ENCODE measurements around the gene TBX21.
"Not testable (repeated sequence)": the region's sequence is repeated elsewhere in the genome, so short reads cannot be mapped to it uniquely, and the experiment has no call there.

Gene TBX21

GRCh38 chr17:47760409-47761140 is 27.5 kb downstream of the TBX21 start:
- TF ChIP-seq EZH2phosphoT487 (IDR thresholded peaks at IDR 0.05; ENCODE audit: low read length): no peak
- TF ChIP-seq EZH2 (optimal IDR thresholded peaks at IDR 0.05; ENCODE audit: low read depth, low read length): no peak
- no peak for TF ChIP-seq CTCF (IDR thresholded peaks at IDR 0.05; ENCODE audit: low read length)
- Histone ChIP-seq H3K27ac (ENCODE audit: low read length) (no peak overlapping the region), H3K27me3 (replicated peaks; ENCODE audit: insufficient read depth, low read length) (peaks cover 29% of the 10 kb centered on the region; the same call in 1 of the 2 replicates), H2AFZ (ENCODE audit: low read length) (no peak overlapping the region), H3K4me3 (ENCODE audit: low read length) (no peak overlapping the region), H3K4me2 (ENCODE audit: low read depth, low read length) (no peak overlapping the region), H3K79me2 (ENCODE audit: low read length) (no peaks in the 10 kb centered on the region), H4K20me1 (ENCODE audit: insufficient read depth, low read length) (no peaks in the 10 kb centered on the region), H3K4me1 (ENCODE audit: low read length) (no peaks in the 10 kb centered on the region), H3K36me3 (replicated peaks; ENCODE audit: insufficient read depth, low read length) (no peaks in the 10 kb centered on the region), H3K9me2 (replicated peaks; ENCODE audit: insufficient read depth, low read length) (no peaks in the 10 kb centered on the region), H3K9ac (ENCODE audit: low read length) (no peak overlapping the region), H3K9me3 (replicated peaks; ENCODE audit: insufficient read depth, low read length) (no peaks in the 10 kb centered on the region), H3F3A (ENCODE audit: insufficient read depth, low read length) (no peaks in the 10 kb centered on the region)
- DNase-seq: no peak

GRCh38 chr17:47762728-47763127 is 29.7 kb downstream of the TBX21 start:
- H3K4me1 ChIP-seq (ENCODE audit: low read length): no peaks in the 10 kb centered on the region
- no peaks in the 10 kb centered on the region for H3F3A ChIP-seq (ENCODE audit: insufficient read depth, low read length)
- H4K20me1 ChIP-seq (ENCODE audit: insufficient read depth, low read length): no peaks in the 10 kb centered on the region
- H3K9me3 ChIP-seq (replicated peaks; ENCODE audit: insufficient read depth, low read length): no peaks in the 10 kb centered on the region
- no peak for TF ChIP-seq EZH2 (optimal IDR thresholded peaks at IDR 0.05; ENCODE audit: low read depth, low read length)
- TF ChIP-seq EZH2phosphoT487 (IDR thresholded peaks at IDR 0.05; ENCODE audit: low read length): no peak
- no peak for TF ChIP-seq CTCF (IDR thresholded peaks at IDR 0.05; ENCODE audit: low read length)
- H3K9me2 ChIP-seq (replicated peaks; ENCODE audit: insufficient read depth, low read length): no peaks in the 10 kb centered on the region
- H3K79me2 ChIP-seq (ENCODE audit: low read length): no peaks in the 10 kb centered on the region
- H3K4me2 ChIP-seq (ENCODE audit: low read depth, low read length): no peak overlapping the region
- no peaks in the 10 kb centered on the region for H3K36me3 ChIP-seq (replicated peaks; ENCODE audit: insufficient read depth, low read length)
- DNase-seq: no peak
- no peak overlapping the region for H3K27ac ChIP-seq (ENCODE audit: low read length)
- H2AFZ ChIP-seq (ENCODE audit: low read length): no peak overlapping the region
- peaks cover 9% of the 10 kb centered on the region; the same call in 1 of the 2 replicates for H3K27me3 ChIP-seq (replicated peaks; ENCODE audit: insufficient read depth, low read length)
- H3K4me3 ChIP-seq (ENCODE audit: low read length): no peak overlapping the region
- H3K9ac ChIP-seq (ENCODE audit: low read length): no peak overlapping the region

GRCh38 chr17:47763913-47764582 is 31.0 kb downstream of the TBX21 start:
- Histone ChIP-seq H3K9me2 (replicated peaks; ENCODE audit: insufficient read depth, low read length) (no peaks in the 10 kb centered on the region), H4K20me1 (ENCODE audit: insufficient read depth, low read length) (no peaks in the 10 kb centered on the region), H3K27me3 (replicated peaks; ENCODE audit: insufficient read depth, low read length) (no peaks in the 10 kb centered on the region), H3K27ac (ENCODE audit: low read length) (no peak overlapping the region), H2AFZ (ENCODE audit: low read length) (no peak overlapping the region), H3K36me3 (replicated peaks; ENCODE audit: insufficient read depth, low read length) (no peaks in the 10 kb centered on the region), H3K9ac (ENCODE audit: low read length) (no peak overlapping the region), H3K9me3 (replicated peaks; ENCODE audit: insufficient read depth, low read length) (no peaks in the 10 kb centered on the region), H3K4me3 (ENCODE audit: low read length) (no peak overlapping the region), H3K79me2 (ENCODE audit: low read length) (no peaks in the 10 kb centered on the region), H3K4me2 (ENCODE audit: low read depth, low read length) (no peak overlapping the region), H3K4me1 (ENCODE audit: low read length) (no peaks in the 10 kb centered on the region), H3F3A (ENCODE audit: insufficient read depth, low read length) (no peaks in the 10 kb centered on the region)
- TF ChIP-seq EZH2phosphoT487 (IDR thresholded peaks at IDR 0.05; ENCODE audit: low read length) (no peak), CTCF (IDR thresholded peaks at IDR 0.05; ENCODE audit: low read length) (no peak), EZH2 (optimal IDR thresholded peaks at IDR 0.05; ENCODE audit: low read depth, low read length) (no peak)
- DNase-seq: no peak

GRCh38 chr17:47773649-47774048 is 40.6 kb downstream of the TBX21 start:
- H2AFZ ChIP-seq (ENCODE audit: low read length); DNase-seq; H3K9me3 ChIP-seq (replicated peaks; ENCODE audit: insufficient read depth, low read length); H3F3A ChIP-seq (ENCODE audit: insufficient read depth, low read length); H3K4me2 ChIP-seq (ENCODE audit: low read depth, low read length); H3K36me3 ChIP-seq (replicated peaks; ENCODE audit: insufficient read depth, low read length); H3K4me3 ChIP-seq (ENCODE audit: low read length); H3K4me1 ChIP-seq (ENCODE audit: low read length); H4K20me1 ChIP-seq (ENCODE audit: insufficient read depth, low read length); H3K9ac ChIP-seq (ENCODE audit: low read length); H3K9me2 ChIP-seq (replicated peaks; ENCODE audit: insufficient read depth, low read length); H3K79me2 ChIP-seq (ENCODE audit: low read length); H3K27ac ChIP-seq (ENCODE audit: low read length): not testable (repeated sequence)
- H3K27me3 ChIP-seq (replicated peaks; ENCODE audit: insufficient read depth, low read length): peaks cover 56% of the 10 kb centered on the region
